Keratinocyte (primary cell): ENCODE measurements around the gene CCDC97. TPM values are rescaled to one million over a fixed set of nuclear protein-coding genes. Genes with fewer than 3 reads are reported as not detected.

Experiments
- DNase-seq: peaks from one replicate; pipeline ENCODE4 v3.0.0-alpha.2; 2011; ENCODE audit warnings: low read depth, missing footprints, low spot score
- FAIRE-seq: peaks from 2 replicates; lab custom pipeline; 2011; peaks lifted over from hg19 to GRCh38; lab: Jason Lieb, UNC
- H2AFZ ChIP-seq: 2 replicates; pipeline ENCODE4 v1.6.0; 2012; ENCODE audit warnings: low read length, control low read depth, inconsistent platforms; ENCODE audit not compliant: control insufficient read depth
- H3K27ac ChIP-seq: 2 replicates; pipeline ENCODE4 v1.5.1; 2011; ENCODE audit warnings: low read length; ENCODE audit not compliant: control insufficient read depth, insufficient read depth
- H3K27me3 ChIP-seq: 3 replicates; pipeline ENCODE4 v1.6.0; 2011; ENCODE audit warnings: low read length; ENCODE audit not compliant: control insufficient read depth, insufficient read depth; ENCODE audit errors: extremely low read depth
- H3K36me3 ChIP-seq, 2 experiments: 2 replicates in 1 of 2; 3 replicates in 1 of 2; pipeline ENCODE4 v1.5.1; 2011; ENCODE audit warnings: low read length in 2 of 2, mild to moderate bottlenecking in 1 of 2; ENCODE audit not compliant: control insufficient read depth in 2 of 2, insufficient read depth in 2 of 2; ENCODE audit errors: extremely low read depth in 1 of 2
- H3K4me1 ChIP-seq: 3 replicates; pipeline ENCODE4 v1.5.1; 2011; ENCODE audit warnings: low read length; ENCODE audit not compliant: control insufficient read depth, insufficient read depth; ENCODE audit errors: extremely low read depth
- H3K4me2 ChIP-seq: 3 replicates; pipeline ENCODE4 v1.6.0; 2011; ENCODE audit warnings: low read depth, low read length; ENCODE audit not compliant: control insufficient read depth, insufficient read depth; ENCODE audit errors: extremely low read depth
- H3K4me3 ChIP-seq, 3 experiments: fragments of 200-600 bp in 1 of 3; sonication (generic) in 1 of 3; 2 replicates in 2 of 3; 3 replicates in 1 of 3; pipeline ENCODE4 v1.5.1; 2011 to 2016; ENCODE audit warnings: low read length in 3 of 3, mild to moderate bottlenecking in 3 of 3, control low read depth in 2 of 3, inconsistent platforms in 1 of 3, low read depth in 1 of 3, mixed read lengths in 1 of 3, mixed run types in 1 of 3, moderate library complexity in 1 of 3; ENCODE audit not compliant: control insufficient read depth in 2 of 3, insufficient read depth in 2 of 3; ENCODE audit errors: extremely low read depth in 1 of 3
- H3K79me2 ChIP-seq: 2 replicates; pipeline ENCODE4 v1.6.0; 2012; ENCODE audit warnings: low read length; ENCODE audit not compliant: control insufficient read depth, insufficient read depth
- H3K9ac ChIP-seq: 3 replicates; pipeline ENCODE4 v1.6.0; 2011; ENCODE audit warnings: low read length; ENCODE audit not compliant: control insufficient read depth, insufficient read depth; ENCODE audit errors: extremely low read depth
- H3K9me1 ChIP-seq: 3 replicates; pipeline ENCODE4 v1.6.0; 2011; ENCODE audit warnings: low read length; ENCODE audit not compliant: control insufficient read depth, insufficient read depth; ENCODE audit errors: extremely low read depth
- H3K9me3 ChIP-seq: 2 replicates; pipeline ENCODE4 v1.5.1; 2012; ENCODE audit warnings: low read depth, low read length; ENCODE audit not compliant: control insufficient read depth
- H4K20me1 ChIP-seq: 3 replicates; pipeline ENCODE4 v1.6.0; 2011; ENCODE audit warnings: low read length; ENCODE audit not compliant: control insufficient read depth, insufficient read depth; ENCODE audit errors: extremely low read depth
- CTCF ChIP-seq, 3 experiments: IDR thresholded peaks in 1 of 3; conservative IDR thresholded peaks in 1 of 3; optimal IDR thresholded peaks in 1 of 3; 2 replicates in 2 of 3; 3 replicates in 1 of 3; pipeline versions ENCODE3 to v1.5.1; 2011; ENCODE audit warnings: low read length in 3 of 3, mild to moderate bottlenecking in 3 of 3, moderate library complexity in 2 of 3, control low read depth in 1 of 3, inconsistent platforms in 1 of 3; ENCODE audit not compliant: insufficient read depth in 2 of 3; ENCODE audit errors: extremely low read depth in 1 of 3
- EZH2 ChIP-seq: IDR thresholded peaks from one replicate; pipeline ENCODE4 v1.6.1; 2012; ENCODE audit warnings: inconsistent platforms, mild to moderate bottlenecking, low read length, moderate library complexity
- dilution Hi-C: fragments of 300-500 bp; cut with MboI; formaldehyde crosslinking; loops from one replicate; pipeline ENCODE4 v1.7.0; 2020; ENCODE audit warnings: low sequenced_read_pairs; ENCODE audit not compliant: extremely low pct_ligation_motif_present
- polyA plus RNA-seq, 5 experiments: library from polyadenylated mRNA; depleted of rRNA in 3 of 5; stranded (reverse) in 3 of 5; stranded (forward) in 1 of 5; unstranded in 1 of 5; fragments of >200 nt; gene quantifications; 1 replicate in 1 of 5; 2 replicates in 3 of 5; 3 replicates in 1 of 5; pipeline versions ENCODE4 v1.2.1 to v1.2.3, GENCODE V29; 2011 to 2012; ENCODE audit warnings: missing spikeins in 2 of 5, low read depth in 1 of 5, low replicate concordance in 1 of 5

The CCDC97 gene
- polyA plus RNA-seq, 1 donor (not counting 4 experiments of a cell fraction or from before 2014, with no cell fraction given): 6.8 TPM

GRCh38 chr19:41269055-41269454, 40.9 kb upstream of the CCDC97 start:
- peaks cover 17% of the 10 kb centered on the region for H3K4me1 ChIP-seq
- H2AFZ ChIP-seq: no peak overlapping the region
- dilution Hi-C loops: no loop called here
- peaks cover 38 to 42% of the 10 kb centered on the region in 2 experiments for H3K36me3 ChIP-seq
- H3K27me3 ChIP-seq: no peaks in the 10 kb centered on the region
- peaks cover 59% of the 10 kb centered on the region for H3K79me2 ChIP-seq
- H3K9ac ChIP-seq: no peak overlapping the region
- FAIRE-seq: no peak
- H3K4me3 ChIP-seq: no peak overlapping the region
- H4K20me1 ChIP-seq: peaks cover 4% of the 10 kb centered on the region
- H3K9me1 ChIP-seq: no peaks in the 10 kb centered on the region
- H3K9me3 ChIP-seq: no peaks in the 10 kb centered on the region
- DNase-seq: no peak
- no peak overlapping the region for H3K4me2 ChIP-seq
- TF ChIP-seq EZH2: no peak
- TF ChIP-seq CTCF (optimal IDR thresholded peaks at IDR 0.05 in 1 of 3, IDR thresholded peaks at IDR 0.05 in 1 of 3, conservative IDR thresholded peaks at IDR 0.05 in 1 of 3; ENCODE audit: extremely low read depth in 1 of 3, insufficient read depth in 2 of 3, low read length in 3 of 3): no peak
- no peak overlapping the region for H3K27ac ChIP-seq

GRCh38 chr19:41269571-41269970, 40.4 kb upstream of the CCDC97 start:
- Histone ChIP-seq H2AFZ (no peak overlapping the region), H3K4me3 (no peak overlapping the region), H3K27me3 (no peaks in the 10 kb centered on the region), H3K9ac (no peak overlapping the region), H3K4me2 (no peak overlapping the region), H3K9me1 (no peaks in the 10 kb centered on the region), H3K4me1 (peaks cover 17% of the 10 kb centered on the region), H4K20me1 (peaks cover 4% of the 10 kb centered on the region), H3K79me2 (peaks cover 55% of the 10 kb centered on the region), H3K9me3 (no peaks in the 10 kb centered on the region), H3K36me3 (peaks cover 42 to 47% of the 10 kb centered on the region in 2 experiments), H3K27ac (no peak overlapping the region)
- dilution Hi-C loops: no loop called here
- DNase-seq: no peak
- no peak for TF ChIP-seq CTCF (optimal IDR thresholded peaks at IDR 0.05 in 1 of 3, IDR thresholded peaks at IDR 0.05 in 1 of 3, conservative IDR thresholded peaks at IDR 0.05 in 1 of 3; ENCODE audit: extremely low read depth in 1 of 3, insufficient read depth in 2 of 3, low read length in 3 of 3)
- no peak for TF ChIP-seq EZH2
- no peak for FAIRE-seq
